ENCODE measurements around the gene COL1A1. TPM values are rescaled to one million over a fixed set of nuclear protein-coding genes. Genes with fewer than 3 reads are reported as not detected.

The COL1A1 gene
- total and polyA plus RNA-seq, 2 of the 13 experiments (the other 11 are each of a cell fraction or from before 2014, with no cell fraction given) = 0.05 TPM; not detected in 1

DNA sequence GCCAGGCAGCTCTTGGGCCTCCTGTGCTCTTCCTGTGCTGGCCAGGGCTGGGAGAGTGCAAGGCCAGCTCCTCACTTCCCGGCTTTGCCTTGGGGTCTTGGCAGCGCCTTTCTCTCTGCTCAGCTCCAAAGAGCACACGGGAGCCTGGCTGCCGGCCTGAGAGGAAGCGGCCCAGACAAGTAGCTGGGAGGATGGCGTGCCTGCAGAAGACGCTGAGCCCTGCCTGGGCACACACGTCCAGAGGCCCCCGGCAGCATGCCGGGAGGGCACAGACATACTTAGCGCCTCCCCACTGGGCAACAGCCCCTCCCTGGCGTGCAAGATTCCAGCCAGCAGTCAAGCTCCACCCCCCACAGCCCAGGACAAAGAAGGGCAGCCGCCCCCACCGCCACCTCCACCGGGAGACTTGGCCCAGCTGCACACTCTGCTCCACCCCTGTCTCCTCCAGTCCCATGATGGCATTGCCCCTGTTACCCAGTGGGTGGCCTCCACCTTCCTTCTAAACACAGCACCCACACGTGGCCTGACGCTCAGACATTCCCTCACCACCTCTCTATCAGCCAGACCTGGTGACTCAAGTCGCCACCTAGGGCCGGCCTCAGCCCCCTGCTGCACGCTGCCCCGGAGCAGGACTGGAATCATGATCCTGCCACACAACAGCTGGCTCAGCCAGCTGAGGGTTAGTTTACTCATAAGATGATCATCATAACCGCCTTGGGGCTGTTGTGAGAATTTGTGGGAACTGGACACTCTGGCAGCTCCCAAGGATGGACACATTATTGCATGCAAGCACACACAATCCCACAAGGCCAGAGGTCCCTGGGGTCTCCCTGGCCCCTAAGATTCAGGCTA, 23.2 kb downstream of the COL1A1 start (continued):
- no peak for TF ChIP-seq IKZF4 (CRISPR knock-in tag; IDR thresholded peaks at IDR 0.05; ENCODE audit: borderline replicate concordance, low read depth, not compliant biosample characterization)
- TF ChIP-seq U2AF1 (optimal IDR thresholded peaks at IDR 0.05; ENCODE audit: low read depth, low read length) = no peak
- no peak for TF ChIP-seq PRMT3 (CRISPR knock-in tag; IDR thresholded peaks at IDR 0.05; ENCODE audit: borderline replicate concordance, low read depth)
- TF ChIP-seq JUNB (CRISPR knock-in tag; IDR thresholded peaks at IDR 0.05; ENCODE audit: borderline replicate concordance) = no peak
- TF ChIP-seq, protein P1, sequence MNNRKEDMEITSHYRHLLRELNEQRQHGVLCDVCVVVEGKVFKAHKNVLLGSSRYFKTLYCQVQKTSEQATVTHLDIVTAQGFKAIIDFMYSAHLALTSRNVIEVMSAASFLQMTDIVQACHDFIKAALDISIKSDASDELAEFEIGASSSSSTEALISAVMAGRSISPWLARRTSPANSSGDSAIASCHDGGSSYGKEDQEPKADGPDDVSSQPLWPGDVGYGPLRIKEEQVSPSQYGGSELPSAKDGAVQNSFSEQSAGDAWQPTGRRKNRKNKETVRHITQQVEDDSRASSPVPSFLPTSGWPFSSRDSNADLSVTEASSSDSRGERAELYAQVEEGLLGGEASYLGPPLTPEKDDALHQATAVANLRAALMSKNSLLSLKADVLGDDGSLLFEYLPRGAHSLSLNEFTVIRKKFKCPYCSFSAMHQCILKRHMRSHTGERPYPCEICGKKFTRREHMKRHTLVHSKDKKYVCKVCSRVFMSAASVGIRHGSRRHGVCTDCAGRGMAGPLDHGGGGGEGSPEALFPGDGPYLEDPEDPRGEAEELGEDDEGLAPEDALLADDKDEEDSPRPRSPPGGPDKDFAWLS (CRISPR knock-in tag; IDR thresholded peaks at IDR 0.05; ENCODE audit: borderline replicate concordance) = no peak
- no peak for TF ChIP-seq ZNF629 (CRISPR knock-in tag; conservative IDR thresholded peaks at IDR 0.05)
- TF ChIP-seq, protein P2, sequence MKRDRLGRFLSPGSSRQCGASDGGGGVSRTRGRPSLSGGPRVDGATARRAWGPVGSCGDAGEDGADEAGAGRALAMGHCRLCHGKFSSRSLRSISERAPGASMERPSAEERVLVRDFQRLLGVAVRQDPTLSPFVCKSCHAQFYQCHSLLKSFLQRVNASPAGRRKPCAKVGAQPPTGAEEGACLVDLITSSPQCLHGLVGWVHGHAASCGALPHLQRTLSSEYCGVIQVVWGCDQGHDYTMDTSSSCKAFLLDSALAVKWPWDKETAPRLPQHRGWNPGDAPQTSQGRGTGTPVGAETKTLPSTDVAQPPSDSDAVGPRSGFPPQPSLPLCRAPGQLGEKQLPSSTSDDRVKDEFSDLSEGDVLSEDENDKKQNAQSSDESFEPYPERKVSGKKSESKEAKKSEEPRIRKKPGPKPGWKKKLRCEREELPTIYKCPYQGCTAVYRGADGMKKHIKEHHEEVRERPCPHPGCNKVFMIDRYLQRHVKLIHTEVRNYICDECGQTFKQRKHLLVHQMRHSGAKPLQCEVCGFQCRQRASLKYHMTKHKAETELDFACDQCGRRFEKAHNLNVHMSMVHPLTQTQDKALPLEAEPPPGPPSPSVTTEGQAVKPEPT (CRISPR knock-in tag; IDR thresholded peaks at IDR 0.05; ENCODE audit: low read depth) = no peak
- no peak for TF ChIP-seq FOSL1 (CRISPR knock-in tag; IDR thresholded peaks at IDR 0.05; ENCODE audit: borderline replicate concordance)
- no peak for TF ChIP-seq ZNF430 (CRISPR knock-in tag; IDR thresholded peaks at IDR 0.05)
- TF ChIP-seq HOXA7 (CRISPR knock-in tag; IDR thresholded peaks at IDR 0.05) = no peak
- TF ChIP-seq SAP130 (CRISPR knock-in tag; IDR thresholded peaks at IDR 0.05; ENCODE audit: low read depth) = peak; percentile 82
- TF ChIP-seq, protein P3, sequence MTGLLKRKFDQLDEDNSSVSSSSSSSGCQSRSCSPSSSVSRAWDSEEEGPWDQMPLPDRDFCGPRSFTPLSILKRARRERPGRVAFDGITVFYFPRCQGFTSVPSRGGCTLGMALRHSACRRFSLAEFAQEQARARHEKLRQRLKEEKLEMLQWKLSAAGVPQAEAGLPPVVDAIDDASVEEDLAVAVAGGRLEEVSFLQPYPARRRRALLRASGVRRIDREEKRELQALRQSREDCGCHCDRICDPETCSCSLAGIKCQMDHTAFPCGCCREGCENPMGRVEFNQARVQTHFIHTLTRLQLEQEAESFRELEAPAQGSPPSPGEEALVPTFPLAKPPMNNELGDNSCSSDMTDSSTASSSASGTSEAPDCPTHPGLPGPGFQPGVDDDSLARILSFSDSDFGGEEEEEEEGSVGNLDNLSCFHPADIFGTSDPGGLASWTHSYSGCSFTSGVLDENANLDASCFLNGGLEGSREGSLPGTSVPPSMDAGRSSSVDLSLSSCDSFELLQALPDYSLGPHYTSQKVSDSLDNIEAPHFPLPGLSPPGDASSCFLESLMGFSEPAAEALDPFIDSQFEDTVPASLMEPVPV (CRISPR knock-in tag; IDR thresholded peaks at IDR 0.05) = peak; percentile 62; the same call in 1 of the 2 replicates
- TF ChIP-seq RBFOX2 (IDR thresholded peaks at IDR 0.05; ENCODE audit: low read depth, low read length) = peak; percentile 63; the same call in 1 of the 2 replicates
- TF ChIP-seq ZNF33A (CRISPR knock-in tag; IDR thresholded peaks at IDR 0.05; ENCODE audit: borderline replicate concordance) = no peak
- TF ChIP-seq, protein P4, sequence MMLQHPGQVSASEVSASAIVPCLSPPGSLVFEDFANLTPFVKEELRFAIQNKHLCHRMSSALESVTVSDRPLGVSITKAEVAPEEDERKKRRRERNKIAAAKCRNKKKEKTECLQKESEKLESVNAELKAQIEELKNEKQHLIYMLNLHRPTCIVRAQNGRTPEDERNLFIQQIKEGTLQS (CRISPR knock-in tag; IDR thresholded peaks at IDR 0.05) = 0 out of 2 replicates have a peak, but pooled peaks have one; percentile 50
- TF ChIP-seq, protein P5, sequence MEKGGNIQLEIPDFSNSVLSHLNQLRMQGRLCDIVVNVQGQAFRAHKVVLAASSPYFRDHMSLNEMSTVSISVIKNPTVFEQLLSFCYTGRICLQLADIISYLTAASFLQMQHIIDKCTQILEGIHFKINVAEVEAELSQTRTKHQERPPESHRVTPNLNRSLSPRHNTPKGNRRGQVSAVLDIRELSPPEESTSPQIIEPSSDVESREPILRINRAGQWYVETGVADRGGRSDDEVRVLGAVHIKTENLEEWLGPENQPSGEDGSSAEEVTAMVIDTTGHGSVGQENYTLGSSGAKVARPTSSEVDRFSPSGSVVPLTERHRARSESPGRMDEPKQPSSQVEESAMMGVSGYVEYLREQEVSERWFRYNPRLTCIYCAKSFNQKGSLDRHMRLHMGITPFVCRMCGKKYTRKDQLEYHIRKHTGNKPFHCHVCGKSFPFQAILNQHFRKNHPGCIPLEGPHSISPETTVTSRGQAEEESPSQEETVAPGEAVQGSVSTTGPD (CRISPR knock-in tag; IDR thresholded peaks at IDR 0.05) = no peak
- peak; percentile 30 for TF ChIP-seq CBX1 (IDR thresholded peaks at IDR 0.05; ENCODE audit: low read depth)
- no peak for TF ChIP-seq ZBTB3 (CRISPR knock-in tag; IDR thresholded peaks at IDR 0.05; ENCODE audit: borderline replicate concordance, low read depth)
- TF ChIP-seq REPIN1 (CRISPR knock-in tag; IDR thresholded peaks at IDR 0.05; ENCODE audit: borderline replicate concordance, low read depth) = no peak; the same call in 1 of the 2 replicates
- TF ChIP-seq TAF1 (CRISPR knock-in tag; IDR thresholded peaks at IDR 0.05) = peak; percentile 42; the same call in 1 of the 2 replicates
- TF ChIP-seq DNMT3B (CRISPR knock-in tag; conservative IDR thresholded peaks at IDR 0.05) = 0 out of 2 replicates have a peak, but pooled peaks have one; percentile 41
- TF ChIP-seq ZNF83 (CRISPR knock-in tag; IDR thresholded peaks at IDR 0.05; ENCODE audit: borderline replicate concordance) = no peak
